H9 (cell line): ENCODE measurements around the gene TMEM183A. TPM values are rescaled to one million over a fixed set of nuclear protein-coding genes. Genes with fewer than 3 reads are reported as not detected.

ENCODE experiments used
- DNase-seq: peaks from one replicate; pipeline ENCODE4 v3.0.0-alpha.2; 2017
- H2AFZ ChIP-seq: one replicate; pipeline ENCODE4 v1.6.1; 2013; ENCODE audit warnings: mild to moderate bottlenecking, low read length, control low read depth, moderate library complexity
- H2AK5ac ChIP-seq: 2 replicates; pipeline ENCODE4 v1.6.1; 2013; ENCODE audit warnings: low read length, control low read depth, mixed read lengths; ENCODE audit not compliant: insufficient read length
- H2BK120ac ChIP-seq: one replicate; pipeline ENCODE4 v1.6.1; 2013; ENCODE audit warnings: low read depth, mild to moderate bottlenecking, low read length, control low read depth, inconsistent platforms; ENCODE audit not compliant: poor library complexity, severe bottlenecking
- H2BK12ac ChIP-seq: 2 replicates; pipeline ENCODE4 v1.6.1; 2013; ENCODE audit warnings: low read length, control low read depth, mixed read lengths, low read depth; ENCODE audit not compliant: insufficient read length
- H2BK15ac ChIP-seq: 2 replicates; pipeline ENCODE4 v1.6.1; 2013; ENCODE audit warnings: low read depth, low read length, control low read depth
- H2BK20ac ChIP-seq: one replicate; pipeline ENCODE4 v1.6.1; 2013; ENCODE audit warnings: low read depth, mild to moderate bottlenecking, low read length, control low read depth, inconsistent platforms; ENCODE audit not compliant: poor library complexity, severe bottlenecking
- H2BK5ac ChIP-seq: 2 replicates; pipeline ENCODE4 v1.6.1; 2013; ENCODE audit warnings: low read length, control low read depth, mixed read lengths; ENCODE audit not compliant: insufficient read length
- H3K14ac ChIP-seq: 2 replicates; pipeline ENCODE4 v1.6.1; 2013; ENCODE audit warnings: low read length, control low read depth; ENCODE audit not compliant: insufficient read depth
- H3K18ac ChIP-seq: 2 replicates; pipeline ENCODE4 v1.6.1; 2013; ENCODE audit warnings: low read depth, mild to moderate bottlenecking, mixed read lengths, low read length, control low read depth; ENCODE audit not compliant: insufficient read length
- H3K23ac ChIP-seq: 2 replicates; pipeline ENCODE4 v1.6.1; 2013; ENCODE audit warnings: low read length, control low read depth, mixed read lengths, low read depth; ENCODE audit not compliant: insufficient read length
- H3K23me2 ChIP-seq: 2 replicates; pipeline ENCODE4 v1.6.1; 2013; ENCODE audit warnings: low read depth, mild to moderate bottlenecking, mixed read lengths, low read length, control low read depth; ENCODE audit not compliant: insufficient read length, poor library complexity, severe bottlenecking
- H3K27ac ChIP-seq: 2 replicates; pipeline ENCODE4 v1.5.1; 2013; ENCODE audit warnings: low read length, control low read depth, mixed read lengths, low read depth; ENCODE audit not compliant: insufficient read length
- H3K27me3 ChIP-seq: 2 replicates; pipeline ENCODE4 v1.6.1; 2013; ENCODE audit warnings: low read length, control low read depth, inconsistent platforms; ENCODE audit not compliant: insufficient read depth
- H3K4ac ChIP-seq: 2 replicates; pipeline ENCODE4 v1.6.1; 2013; ENCODE audit warnings: low read depth, mild to moderate bottlenecking, control low read depth, inconsistent platforms, low read length, moderate library complexity
- H3K4me1 ChIP-seq: 2 replicates; pipeline ENCODE4 v1.6.1; 2013; ENCODE audit warnings: low read length, control low read depth, inconsistent platforms; ENCODE audit not compliant: insufficient read depth
- H3K4me2 ChIP-seq: 2 replicates; pipeline ENCODE4 v1.6.1; 2013; ENCODE audit warnings: low read length, control low read depth, mixed read lengths; ENCODE audit not compliant: insufficient read length, insufficient read depth
- H3K56ac ChIP-seq: 2 replicates; pipeline ENCODE4 v1.6.1; 2013; ENCODE audit warnings: low read depth, mild to moderate bottlenecking, mixed read lengths, low read length, control low read depth; ENCODE audit not compliant: insufficient read length
- H3K79me1 ChIP-seq: 2 replicates; pipeline ENCODE4 v1.6.1; 2013; ENCODE audit warnings: low read depth, mild to moderate bottlenecking, moderate library complexity, low read length, control low read depth, inconsistent platforms; ENCODE audit not compliant: insufficient read depth, poor library complexity, severe bottlenecking
- H3K79me2 ChIP-seq: 2 replicates; pipeline ENCODE4 v1.6.1; 2013; ENCODE audit warnings: low read length, control low read depth, inconsistent platforms; ENCODE audit not compliant: insufficient read depth
- H3K9ac ChIP-seq: 2 replicates; pipeline ENCODE4 v1.6.1; 2013; ENCODE audit warnings: low read length, control low read depth, mixed read lengths; ENCODE audit not compliant: insufficient read length; ENCODE audit errors: extremely low read depth
- H3K9me3 ChIP-seq: one replicate; pipeline ENCODE4 v1.6.1; 2013; ENCODE audit warnings: low read depth, low read length, inconsistent platforms; ENCODE audit not compliant: control insufficient read depth
- H3T11ph ChIP-seq: one replicate; pipeline ENCODE4 v1.6.1; 2013; ENCODE audit warnings: mild to moderate bottlenecking, low read length, control low read depth, inconsistent platforms
- H4K20me1 ChIP-seq: one replicate; pipeline ENCODE4 v1.6.1; 2013; ENCODE audit not compliant: control insufficient read depth, insufficient read length, insufficient read depth
- H4K5ac ChIP-seq: 2 replicates; pipeline ENCODE4 v1.6.1; 2013; ENCODE audit warnings: low read depth, mild to moderate bottlenecking, mixed read lengths, low read length, control low read depth; ENCODE audit not compliant: insufficient read length
- H4K8ac ChIP-seq: replicated peaks from 2 replicates; pipeline ENCODE4 v1.6.1; 2013; ENCODE audit warnings: low read length, control low read depth, mixed read lengths, low read depth; ENCODE audit not compliant: insufficient read length
- H4K91ac ChIP-seq: 2 replicates; pipeline ENCODE4 v1.6.1; 2013; ENCODE audit warnings: low read depth, mild to moderate bottlenecking, moderate library complexity, mixed read lengths, low read length, control low read depth; ENCODE audit not compliant: insufficient read length
- H3K27ac Mint-ChIP-seq, 3 experiments: 2 replicates in 2 of 3; 3 replicates in 1 of 3; pipeline ENCODE4 v1.8.0; 2020 to 2021; ENCODE audit warnings: mixed read lengths in 3 of 3, mild to moderate bottlenecking in 1 of 3, moderate library complexity in 1 of 3
- H3K27me3 Mint-ChIP-seq: 2 replicates; pipeline ENCODE4 v1.8.0; 2021; ENCODE audit warnings: low read depth, mild to moderate bottlenecking, moderate library complexity, mixed read lengths
- H3K36me3 Mint-ChIP-seq, 3 experiments: 2 replicates in 2 of 3; 3 replicates in 1 of 3; pipeline ENCODE4 v1.8.0; 2020 to 2021; ENCODE audit warnings: low read depth in 3 of 3, mixed read lengths in 3 of 3; ENCODE audit not compliant: insufficient read depth in 1 of 3
- H3K4me1 Mint-ChIP-seq, 2 experiments: 2 replicates each; pipeline ENCODE4 v1.8.0; 2020; ENCODE audit warnings: mixed read lengths in 2 of 2
- H3K4me3 Mint-ChIP-seq, 2 experiments: 2 replicates in 1 of 2; 3 replicates in 1 of 2; pipeline ENCODE4 v1.8.0; 2020 to 2021; ENCODE audit warnings: mild to moderate bottlenecking in 2 of 2, mixed read lengths in 2 of 2, moderate library complexity in 1 of 2
- H3K9me3 Mint-ChIP-seq, 2 experiments: 2 replicates in 1 of 2; 3 replicates in 1 of 2; pipeline ENCODE4 v1.8.0; 2020; ENCODE audit warnings: mild to moderate bottlenecking in 2 of 2, mixed read lengths in 2 of 2, moderate library complexity in 1 of 2
- WGBS: extraction: QIAGEN DNeasy Blood & Tissue Kit; methylation state at CpG from one replicate; pipeline ENCODE4 v1.1.7; 2013; ENCODE audit warnings: missing lambda C conversion rate, low lambda C conversion rate, mixed read lengths; ENCODE audit not compliant: insufficient read length; ENCODE audit errors: extremely low coverage; 5-methylcytosine and 5-hydroxymethylcytosine counted together
- total RNA-seq: library from RNA; stranded (reverse); gene quantifications from 2 replicates; pipeline ENCODE4 v1.2.1, GENCODE V29; 2021
- TF ChIP-seq, protein P1 (sequence below): fragments of 200-600 bp; sonication (generic); conservative IDR thresholded peaks from 3 replicates; pipeline ENCODE4 v1.8.0; 2021; ENCODE audit warnings: antibody characterized with exemption, mild to moderate bottlenecking

Gene TMEM183A
- total RNA-seq, 1 experiment from 2014 or later: 93.4 TPM

DNA sequence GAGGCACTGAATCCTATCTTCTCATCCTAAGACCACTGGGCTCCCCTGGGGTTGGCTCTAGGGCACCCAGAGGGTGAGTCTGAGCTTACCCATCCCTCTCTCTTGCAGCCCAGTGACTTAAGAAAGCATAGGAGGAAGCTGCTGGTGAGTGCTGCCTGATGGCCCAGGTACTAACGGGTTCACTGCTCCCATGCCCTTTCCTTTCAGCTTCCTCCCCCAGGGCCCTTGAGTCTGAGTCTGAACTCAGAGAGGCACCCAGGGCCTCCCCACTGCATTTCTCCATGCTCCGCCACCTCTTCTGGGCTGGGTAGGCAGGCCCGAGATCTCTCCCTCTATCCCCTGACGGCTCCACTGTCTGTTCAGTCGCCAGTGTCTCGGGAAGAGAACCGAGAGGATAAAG, 48.8 kb downstream of the TMEM183A start:
- no peaks in the 10 kb centered on the region; the same call in 1 of the 2 replicates for H3K27me3 Mint-ChIP-seq

More for the DNA sequence above, 48.8 kb downstream of the TMEM183A start:
- H2BK20ac ChIP-seq: no peak overlapping the region
- no peak overlapping the region for H3K23ac ChIP-seq
- H4K20me1 ChIP-seq: no peaks in the 10 kb centered on the region
- TF ChIP-seq, protein P1, sequence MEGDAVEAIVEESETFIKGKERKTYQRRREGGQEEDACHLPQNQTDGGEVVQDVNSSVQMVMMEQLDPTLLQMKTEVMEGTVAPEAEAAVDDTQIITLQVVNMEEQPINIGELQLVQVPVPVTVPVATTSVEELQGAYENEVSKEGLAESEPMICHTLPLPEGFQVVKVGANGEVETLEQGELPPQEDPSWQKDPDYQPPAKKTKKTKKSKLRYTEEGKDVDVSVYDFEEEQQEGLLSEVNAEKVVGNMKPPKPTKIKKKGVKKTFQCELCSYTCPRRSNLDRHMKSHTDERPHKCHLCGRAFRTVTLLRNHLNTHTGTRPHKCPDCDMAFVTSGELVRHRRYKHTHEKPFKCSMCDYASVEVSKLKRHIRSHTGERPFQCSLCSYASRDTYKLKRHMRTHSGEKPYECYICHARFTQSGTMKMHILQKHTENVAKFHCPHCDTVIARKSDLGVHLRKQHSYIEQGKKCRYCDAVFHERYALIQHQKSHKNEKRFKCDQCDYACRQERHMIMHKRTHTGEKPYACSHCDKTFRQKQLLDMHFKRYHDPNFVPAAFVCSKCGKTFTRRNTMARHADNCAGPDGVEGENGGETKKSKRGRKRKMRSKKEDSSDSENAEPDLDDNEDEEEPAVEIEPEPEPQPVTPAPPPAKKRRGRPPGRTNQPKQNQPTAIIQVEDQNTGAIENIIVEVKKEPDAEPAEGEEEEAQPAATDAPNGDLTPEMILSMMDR: no peak
- no peak overlapping the region for H3K18ac ChIP-seq
- peaks cover 11 to 42% (median 18%) of the 10 kb centered on the region in 3 experiments; a peak in 6 of 7 replicates for H3K36me3 Mint-ChIP-seq
- H4K8ac ChIP-seq: no peak overlapping the region
- no peak overlapping the region for H2BK12ac ChIP-seq
- no peak overlapping the region for H3K9ac ChIP-seq
- WGBS: no CpG with 5 or more reads among the region's 7 CpGs
- peaks cover 4% of the 10 kb centered on the region; the same call in 1 of the 2 replicates for H3K4me1 ChIP-seq
- no peak overlapping the region; the same call in 1 of the 2 replicates for H3K14ac ChIP-seq
- no peak overlapping the region for H3K4ac ChIP-seq
- no peaks in the 10 kb centered on the region for H3K79me2 ChIP-seq
- no peak overlapping the region for H3K56ac ChIP-seq
- no peak overlapping the region for H4K91ac ChIP-seq
- H2BK15ac ChIP-seq: no peak overlapping the region
- peaks cover 2% of the 10 kb centered on the region in 2 experiments; a peak in 2 of 5 replicates for H3K9me3 Mint-ChIP-seq
- H3K4me2 ChIP-seq: no peak overlapping the region
- H3K27me3 ChIP-seq: no peaks in the 10 kb centered on the region
- H3K27ac ChIP-seq: no peak overlapping the region
- H2BK120ac ChIP-seq: no peak overlapping the region
- no peak overlapping the region for H4K5ac ChIP-seq
- H2BK5ac ChIP-seq: no peak overlapping the region
- no peak overlapping the region; a peak in 1 of 7 replicates for H3K27ac Mint-ChIP-seq
- no peaks in the 10 kb centered on the region for H3K23me2 ChIP-seq
- no peak for DNase-seq
- H2AFZ ChIP-seq: no peak overlapping the region
- no peak overlapping the region for H2AK5ac ChIP-seq
- no peaks in the 10 kb centered on the region for H3K9me3 ChIP-seq
- peaks cover 39 to 50% of the 10 kb centered on the region in 2 experiments for H3K4me1 Mint-ChIP-seq
- no peak overlapping the region for H3T11ph ChIP-seq
- H3K4me3 Mint-ChIP-seq: no peak overlapping the region
- no peaks in the 10 kb centered on the region for H3K79me1 ChIP-seq
